ENCODE results near the gene STX19.

DNA sequence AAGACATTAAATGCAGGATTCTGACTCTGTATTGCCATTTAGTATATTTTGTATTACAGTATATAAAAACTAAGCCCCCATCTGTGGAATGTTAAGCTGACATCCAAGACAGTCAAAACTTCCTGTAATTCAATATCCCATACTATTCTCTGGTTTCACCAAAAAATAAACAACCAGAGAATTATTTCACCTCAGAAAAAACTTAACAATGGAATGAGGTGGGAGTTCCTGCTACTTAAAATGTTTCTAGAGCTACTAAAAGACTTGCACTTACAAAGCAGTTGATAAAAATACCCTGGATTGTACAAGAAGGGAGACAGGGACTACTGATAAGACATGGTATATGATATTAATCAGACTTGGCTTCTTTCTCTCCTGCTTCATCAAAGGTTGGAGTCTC is 40.1 kb downstream of the STX19 start:
- TF ChIP-seq ZNF146 (tag by site-specific recombination; IDR thresholded peaks at IDR 0.05) (no peak), TCF7L2 (IDR thresholded peaks at IDR 0.05; ENCODE audit: borderline replicate concordance, low read depth, low read length) (no peak), ZNF24 (tag by site-specific recombination; IDR thresholded peaks at IDR 0.05) (no peak), ZFP37 (tag by site-specific recombination; IDR thresholded peaks at IDR 0.05) (no peak), ZNF132 (tag by site-specific recombination; IDR thresholded peaks at IDR 0.05; ENCODE audit: borderline replicate concordance) (no peak), ZNF394 (tag by site-specific recombination; IDR thresholded peaks at IDR 0.05; ENCODE audit: borderline replicate concordance) (no peak), ZBTB8A (tag by site-specific recombination; IDR thresholded peaks at IDR 0.05) (no peak), ZNF768 (tag by site-specific recombination; IDR thresholded peaks at IDR 0.05) (no peak), ZEB2 (tag by site-specific recombination; IDR thresholded peaks at IDR 0.05) (no peak), ZBTB21 (tag by site-specific recombination; IDR thresholded peaks at IDR 0.05) (no peak)
- TF ChIP-seq, protein P1, sequence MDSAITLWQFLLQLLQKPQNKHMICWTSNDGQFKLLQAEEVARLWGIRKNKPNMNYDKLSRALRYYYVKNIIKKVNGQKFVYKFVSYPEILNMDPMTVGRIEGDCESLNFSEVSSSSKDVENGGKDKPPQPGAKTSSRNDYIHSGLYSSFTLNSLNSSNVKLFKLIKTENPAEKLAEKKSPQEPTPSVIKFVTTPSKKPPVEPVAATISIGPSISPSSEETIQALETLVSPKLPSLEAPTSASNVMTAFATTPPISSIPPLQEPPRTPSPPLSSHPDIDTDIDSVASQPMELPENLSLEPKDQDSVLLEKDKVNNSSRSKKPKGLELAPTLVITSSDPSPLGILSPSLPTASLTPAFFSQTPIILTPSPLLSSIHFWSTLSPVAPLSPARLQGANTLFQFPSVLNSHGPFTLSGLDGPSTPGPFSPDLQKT (IDR thresholded peaks at IDR 0.05; ENCODE audit: borderline replicate concordance, low read depth, low read length), result no peak
- TF ChIP-seq, protein P2, sequence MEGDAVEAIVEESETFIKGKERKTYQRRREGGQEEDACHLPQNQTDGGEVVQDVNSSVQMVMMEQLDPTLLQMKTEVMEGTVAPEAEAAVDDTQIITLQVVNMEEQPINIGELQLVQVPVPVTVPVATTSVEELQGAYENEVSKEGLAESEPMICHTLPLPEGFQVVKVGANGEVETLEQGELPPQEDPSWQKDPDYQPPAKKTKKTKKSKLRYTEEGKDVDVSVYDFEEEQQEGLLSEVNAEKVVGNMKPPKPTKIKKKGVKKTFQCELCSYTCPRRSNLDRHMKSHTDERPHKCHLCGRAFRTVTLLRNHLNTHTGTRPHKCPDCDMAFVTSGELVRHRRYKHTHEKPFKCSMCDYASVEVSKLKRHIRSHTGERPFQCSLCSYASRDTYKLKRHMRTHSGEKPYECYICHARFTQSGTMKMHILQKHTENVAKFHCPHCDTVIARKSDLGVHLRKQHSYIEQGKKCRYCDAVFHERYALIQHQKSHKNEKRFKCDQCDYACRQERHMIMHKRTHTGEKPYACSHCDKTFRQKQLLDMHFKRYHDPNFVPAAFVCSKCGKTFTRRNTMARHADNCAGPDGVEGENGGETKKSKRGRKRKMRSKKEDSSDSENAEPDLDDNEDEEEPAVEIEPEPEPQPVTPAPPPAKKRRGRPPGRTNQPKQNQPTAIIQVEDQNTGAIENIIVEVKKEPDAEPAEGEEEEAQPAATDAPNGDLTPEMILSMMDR (tag by site-specific recombination; IDR thresholded peaks at IDR 0.05), result no peak
- TF ChIP-seq, protein P3, sequence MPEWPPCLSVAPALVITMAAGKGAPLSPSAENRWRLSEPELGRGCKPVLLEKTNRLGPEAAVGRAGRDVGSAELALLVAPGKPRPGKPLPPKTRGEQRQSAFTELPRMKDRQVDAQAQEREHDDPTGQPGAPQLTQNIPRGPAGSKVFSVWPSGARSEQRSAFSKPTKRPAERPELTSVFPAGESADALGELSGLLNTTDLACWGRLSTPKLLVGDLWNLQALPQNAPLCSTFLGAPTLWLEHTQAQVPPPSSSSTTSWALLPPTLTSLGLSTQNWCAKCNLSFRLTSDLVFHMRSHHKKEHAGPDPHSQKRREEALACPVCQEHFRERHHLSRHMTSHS (tag by site-specific recombination; IDR thresholded peaks at IDR 0.05), result no peak
